Measurements from ENCODE around the gene PIN1.

DNA sequence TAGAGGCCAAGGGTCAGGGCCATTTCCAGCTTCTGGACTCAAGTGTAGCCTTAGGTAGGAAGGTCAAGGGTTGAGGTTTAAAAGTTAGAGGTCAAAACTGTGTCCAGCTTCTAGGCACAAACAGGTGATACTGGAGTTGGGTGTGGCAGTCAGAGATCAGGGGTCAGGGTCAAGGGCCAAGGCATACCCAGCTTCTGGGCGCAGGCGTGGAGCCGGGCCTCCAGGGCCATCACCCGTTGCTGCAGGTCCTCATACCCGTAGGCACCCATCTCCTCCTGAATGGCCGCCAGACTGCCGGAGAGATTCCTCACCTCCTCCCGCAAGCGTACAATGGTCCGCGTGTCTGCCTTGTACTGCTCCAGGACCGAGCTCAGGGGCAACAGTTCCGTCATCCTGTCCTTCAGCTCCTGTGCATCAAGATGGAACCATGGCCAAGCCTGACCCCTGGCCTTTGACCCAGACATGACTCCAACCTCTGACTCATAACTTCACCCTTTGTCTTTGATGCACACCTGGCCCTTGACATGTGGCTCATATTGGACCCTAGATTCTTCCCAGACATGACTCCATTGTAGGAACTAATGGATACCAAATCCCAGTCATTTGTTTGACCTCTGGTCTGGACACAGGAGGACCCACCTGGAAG lies 22.1 kb downstream of the PIN1 start:
- TF ChIP-seq, protein P1, sequence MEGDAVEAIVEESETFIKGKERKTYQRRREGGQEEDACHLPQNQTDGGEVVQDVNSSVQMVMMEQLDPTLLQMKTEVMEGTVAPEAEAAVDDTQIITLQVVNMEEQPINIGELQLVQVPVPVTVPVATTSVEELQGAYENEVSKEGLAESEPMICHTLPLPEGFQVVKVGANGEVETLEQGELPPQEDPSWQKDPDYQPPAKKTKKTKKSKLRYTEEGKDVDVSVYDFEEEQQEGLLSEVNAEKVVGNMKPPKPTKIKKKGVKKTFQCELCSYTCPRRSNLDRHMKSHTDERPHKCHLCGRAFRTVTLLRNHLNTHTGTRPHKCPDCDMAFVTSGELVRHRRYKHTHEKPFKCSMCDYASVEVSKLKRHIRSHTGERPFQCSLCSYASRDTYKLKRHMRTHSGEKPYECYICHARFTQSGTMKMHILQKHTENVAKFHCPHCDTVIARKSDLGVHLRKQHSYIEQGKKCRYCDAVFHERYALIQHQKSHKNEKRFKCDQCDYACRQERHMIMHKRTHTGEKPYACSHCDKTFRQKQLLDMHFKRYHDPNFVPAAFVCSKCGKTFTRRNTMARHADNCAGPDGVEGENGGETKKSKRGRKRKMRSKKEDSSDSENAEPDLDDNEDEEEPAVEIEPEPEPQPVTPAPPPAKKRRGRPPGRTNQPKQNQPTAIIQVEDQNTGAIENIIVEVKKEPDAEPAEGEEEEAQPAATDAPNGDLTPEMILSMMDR (IDR thresholded peaks at IDR 0.05; ENCODE audit: low read length) = no peak
- no peak for TF ChIP-seq EZH2 (IDR thresholded peaks at IDR 0.05; ENCODE audit: borderline replicate concordance, low read length)
